GM10847 (cell line): Measurements from ENCODE around the gene MASTL.
A peak's percentile ranks its signal among the peaks of the same experiment; 100 is the strongest.

Experiments
- POLR2A ChIP-seq: IDR thresholded peaks from 2 replicates; pipeline ENCODE4 v1.6.1; 2011; ENCODE audit not compliant: insufficient read length; ENCODE audit errors: extremely low read depth

Gene MASTL

DNA sequence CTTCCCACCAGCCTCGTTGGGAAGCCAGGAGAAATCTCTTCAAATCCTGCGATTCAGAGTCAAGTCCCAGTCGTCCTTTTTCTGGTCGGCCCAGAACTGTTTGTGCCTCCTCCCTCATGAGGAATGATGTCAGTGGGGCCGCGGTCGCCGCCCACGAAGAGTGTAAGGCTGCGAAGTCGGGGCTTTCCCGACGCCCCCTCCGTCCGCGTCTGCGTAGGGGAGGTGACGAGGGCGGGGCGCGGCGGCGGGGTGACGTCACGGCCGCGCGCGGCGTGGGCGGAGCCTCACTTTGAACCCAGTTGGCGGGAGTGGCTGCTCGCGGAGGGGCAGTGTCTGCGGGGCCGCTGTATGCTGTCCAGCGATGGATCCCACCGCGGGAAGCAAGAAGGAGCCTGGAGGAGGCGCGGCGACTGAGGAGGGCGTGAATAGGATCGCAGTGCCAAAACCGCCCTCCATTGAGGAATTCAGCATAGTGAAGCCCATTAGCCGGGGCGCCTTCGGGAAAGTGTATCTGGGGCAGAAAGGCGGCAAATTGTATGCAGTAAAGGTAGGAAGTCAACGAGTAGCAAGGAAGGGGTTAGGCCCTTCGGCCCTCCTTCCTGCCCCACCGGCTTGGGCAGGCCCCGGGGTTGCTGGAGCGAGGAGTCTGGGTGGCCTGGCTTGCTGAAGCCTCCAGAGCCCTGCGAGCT lies at the start of gene MASTL:
Gene MASTL (plus strand): TSS at position 287 of the 689 bp plus-strand sequence. CDS start 75 bp downstream, at position 362.
- peak; percentile 75 for TF ChIP-seq POLR2A

- TF ChIP-seq POLR2A = no peak
Observed at GRCh38 chr10:27108165-27108564, 47.0 kb upstream of the MASTL start.

DNA sequence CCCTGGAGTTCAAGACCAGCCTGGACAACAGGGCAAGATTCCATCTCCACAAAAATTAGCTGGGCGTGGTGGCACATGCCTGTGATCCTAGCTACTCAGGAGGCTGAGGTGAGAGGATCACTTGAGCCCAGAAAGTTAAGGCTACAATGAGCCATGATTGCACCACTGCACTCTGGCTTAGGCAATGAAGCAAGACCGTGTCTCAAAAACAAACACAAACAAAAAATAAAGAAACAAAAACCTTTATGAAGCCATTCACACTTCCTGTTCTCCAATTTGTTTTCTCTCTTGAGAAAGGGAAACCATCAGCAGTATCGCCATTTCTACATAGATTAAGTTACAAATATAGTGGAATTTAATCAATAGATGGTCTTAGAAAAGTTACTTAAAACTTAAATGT lies 20.8 kb upstream of the MASTL start:
- no peak for TF ChIP-seq POLR2A

DNA sequence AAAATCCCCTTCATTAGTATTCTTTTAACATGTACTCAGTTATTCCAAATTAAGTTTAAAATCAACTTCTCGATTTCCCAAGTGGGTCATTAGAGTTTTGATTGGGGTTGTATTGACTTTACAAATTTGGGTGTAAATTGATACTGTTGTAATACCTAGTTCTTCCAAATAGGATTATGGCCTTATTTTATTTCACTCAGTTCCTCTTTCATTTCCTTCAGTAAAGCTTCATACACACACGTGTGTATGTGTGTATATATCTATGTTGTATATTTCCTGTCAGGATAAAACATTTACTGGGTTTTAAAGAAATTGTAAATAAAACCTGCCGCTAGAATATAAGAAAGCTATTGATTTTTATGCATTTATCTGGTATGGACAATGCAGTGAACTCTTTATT lies 16.9 kb upstream of the MASTL start:
- TF ChIP-seq POLR2A = no peak

GRCh38 chr10:27143686-27144085 lies 11.5 kb upstream of the MASTL start:
- no peak for TF ChIP-seq POLR2A

GRCh38 chr10:27145937-27146336 lies 9.2 kb upstream of the MASTL start:
- TF ChIP-seq POLR2A = no peak

DNA sequence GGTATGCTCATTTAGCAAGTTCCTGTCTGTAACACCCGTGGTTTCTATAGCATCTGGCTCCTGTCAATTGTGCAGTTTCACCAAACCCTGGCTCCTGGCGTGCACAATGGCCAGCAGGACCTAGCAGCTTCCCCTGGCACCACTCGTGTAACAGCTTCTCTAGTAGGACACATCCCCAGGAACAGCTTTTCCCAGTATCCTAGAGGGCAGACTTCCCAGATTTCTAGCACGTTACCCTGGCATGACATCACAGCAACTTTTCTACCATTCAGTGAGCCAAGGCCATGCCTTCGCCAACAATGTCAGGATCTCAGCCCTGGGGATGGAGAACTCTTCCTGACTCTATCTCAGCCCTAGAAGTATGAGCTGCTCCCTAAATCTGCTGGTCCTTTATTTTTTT lies 7.5 kb upstream of the MASTL start:
- no peak for TF ChIP-seq POLR2A

- TF ChIP-seq POLR2A = no peak
Observed at GRCh38 chr10:27150261-27150660, 4.9 kb upstream of the MASTL start.

DNA sequence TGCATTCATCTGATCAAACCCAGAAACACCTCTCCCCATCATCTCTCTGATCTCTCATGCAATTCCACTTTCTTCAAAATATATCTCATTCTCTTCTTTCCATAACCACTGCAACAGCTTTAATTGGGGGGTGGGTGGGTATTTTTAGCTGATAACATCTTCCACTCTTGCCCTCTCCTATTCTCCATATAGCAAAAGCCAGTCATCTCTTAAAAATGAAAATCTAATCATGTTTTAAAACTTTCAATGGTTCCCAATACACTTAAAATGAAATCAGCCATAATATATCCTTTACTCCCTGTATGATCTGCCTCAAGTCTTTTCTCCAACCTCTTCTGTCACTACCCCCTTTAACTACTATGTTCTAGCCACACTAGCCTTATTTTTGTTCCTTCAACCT lies 2.5 kb upstream of the MASTL start:
- no peak for TF ChIP-seq POLR2A

- TF ChIP-seq POLR2A = no peak
Observed at GRCh38 chr10:27153329-27153728, 1.8 kb upstream of the MASTL start.

DNA sequence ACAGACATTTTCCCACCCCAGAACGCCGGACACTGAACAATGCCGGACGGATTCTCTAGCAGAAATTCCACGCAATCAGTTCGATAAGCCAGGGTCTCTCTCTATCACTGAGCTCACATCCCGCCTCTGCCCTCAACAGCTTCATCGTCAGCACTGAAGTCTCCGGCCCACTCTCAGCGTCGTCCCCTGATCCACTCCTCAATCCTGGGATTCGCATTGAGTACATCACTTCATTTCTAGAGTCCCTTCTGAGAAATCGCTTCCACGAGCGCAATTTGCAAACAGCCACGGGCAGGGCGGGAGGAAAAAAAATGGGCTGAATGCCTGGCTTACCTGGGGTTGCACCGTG lies 1.3 kb upstream of the MASTL start:
- no peak for TF ChIP-seq POLR2A

DNA sequence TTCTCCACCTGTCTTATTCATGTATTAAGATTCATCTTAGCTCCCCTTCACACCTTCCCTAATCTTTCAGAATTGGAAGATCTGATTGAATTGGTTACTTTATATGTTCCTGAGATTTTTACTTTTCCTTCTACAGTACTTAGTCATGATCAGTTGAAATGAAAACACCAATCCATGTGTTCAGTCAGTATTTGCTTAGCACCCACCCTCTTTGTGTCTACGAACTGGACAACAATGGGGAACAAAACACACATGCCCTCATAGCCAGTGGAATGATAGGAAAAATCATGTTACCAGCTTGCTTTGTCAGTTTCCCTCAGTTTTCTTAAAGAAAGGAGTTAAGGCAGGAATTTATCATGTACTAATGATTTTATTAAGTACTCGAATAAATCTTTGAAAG lies 2.0 kb downstream of the MASTL start:
- no peak for TF ChIP-seq POLR2A

GRCh38 chr10:27158421-27158820 lies 3.3 kb downstream of the MASTL start:
- TF ChIP-seq POLR2A = no peak

GRCh38 chr10:27169849-27170248 lies 14.7 kb downstream of the MASTL start:
- TF ChIP-seq POLR2A = no peak

DNA sequence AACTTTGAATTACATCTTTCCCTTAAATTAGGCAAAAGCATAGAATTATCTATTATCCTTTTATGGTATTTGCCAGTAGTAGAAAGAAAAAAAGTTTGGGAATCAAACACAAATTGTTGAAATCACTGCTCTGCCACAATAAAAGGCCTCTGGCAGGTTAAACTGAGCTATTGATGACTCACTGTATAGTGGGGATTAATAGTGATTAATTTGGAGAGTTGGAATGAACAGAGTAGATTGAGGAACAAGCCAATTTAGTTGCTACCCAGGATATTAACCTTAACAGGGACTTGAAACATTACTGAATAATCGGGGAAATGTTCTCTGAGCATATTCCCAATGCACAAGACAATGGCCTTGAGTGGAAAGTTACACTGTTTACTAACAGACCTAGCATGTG lies 33.1 kb downstream of the MASTL start:
- TF ChIP-seq POLR2A = no peak

- no peak for TF ChIP-seq POLR2A
Observed at GRCh38 chr10:27188897-27189296, 33.7 kb downstream of the MASTL start.

DNA sequence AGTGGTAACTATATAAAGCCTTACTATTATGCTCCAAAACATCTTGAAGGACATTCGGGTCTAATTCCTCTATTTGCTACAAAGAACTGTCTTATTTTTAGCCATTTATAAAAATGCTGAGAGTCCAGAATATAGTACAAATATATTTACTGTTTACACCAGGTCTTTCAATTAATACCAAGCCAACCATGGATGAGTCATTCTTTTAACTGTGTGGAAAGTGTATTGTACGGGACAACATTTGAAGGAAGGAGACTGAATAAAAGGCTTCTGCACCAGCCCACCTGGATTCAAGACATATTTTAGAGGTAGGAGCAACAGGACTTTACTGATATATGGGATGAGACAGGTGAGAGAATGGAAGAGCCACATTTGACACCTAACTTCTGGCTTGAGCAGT lies 35.4 kb downstream of the MASTL start:
- no peak for TF ChIP-seq POLR2A
